ENCODE results near the gene PRRC2B.

DNA sequence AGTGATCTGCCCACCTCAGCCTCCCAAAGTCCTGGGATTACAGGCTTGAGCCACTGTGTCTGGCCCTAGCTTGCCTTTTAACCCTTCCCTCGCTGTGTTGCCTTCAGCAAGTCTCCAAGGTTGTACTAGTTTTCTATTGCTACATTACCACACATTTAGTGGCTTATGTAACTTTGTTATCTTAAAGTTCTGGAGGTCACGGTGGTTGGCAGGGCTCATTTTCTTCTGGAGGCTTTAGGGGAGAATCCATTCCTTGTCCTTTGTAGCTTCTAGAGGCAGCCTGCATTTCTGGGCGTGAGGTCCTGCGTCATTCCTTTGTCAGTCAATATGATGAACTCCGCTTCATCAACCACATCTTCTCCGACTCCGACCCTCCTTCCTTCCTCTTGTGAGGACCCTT lies 2.9 kb upstream of the PRRC2B start:
- TF ChIP-seq, protein P1, sequence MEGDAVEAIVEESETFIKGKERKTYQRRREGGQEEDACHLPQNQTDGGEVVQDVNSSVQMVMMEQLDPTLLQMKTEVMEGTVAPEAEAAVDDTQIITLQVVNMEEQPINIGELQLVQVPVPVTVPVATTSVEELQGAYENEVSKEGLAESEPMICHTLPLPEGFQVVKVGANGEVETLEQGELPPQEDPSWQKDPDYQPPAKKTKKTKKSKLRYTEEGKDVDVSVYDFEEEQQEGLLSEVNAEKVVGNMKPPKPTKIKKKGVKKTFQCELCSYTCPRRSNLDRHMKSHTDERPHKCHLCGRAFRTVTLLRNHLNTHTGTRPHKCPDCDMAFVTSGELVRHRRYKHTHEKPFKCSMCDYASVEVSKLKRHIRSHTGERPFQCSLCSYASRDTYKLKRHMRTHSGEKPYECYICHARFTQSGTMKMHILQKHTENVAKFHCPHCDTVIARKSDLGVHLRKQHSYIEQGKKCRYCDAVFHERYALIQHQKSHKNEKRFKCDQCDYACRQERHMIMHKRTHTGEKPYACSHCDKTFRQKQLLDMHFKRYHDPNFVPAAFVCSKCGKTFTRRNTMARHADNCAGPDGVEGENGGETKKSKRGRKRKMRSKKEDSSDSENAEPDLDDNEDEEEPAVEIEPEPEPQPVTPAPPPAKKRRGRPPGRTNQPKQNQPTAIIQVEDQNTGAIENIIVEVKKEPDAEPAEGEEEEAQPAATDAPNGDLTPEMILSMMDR (IDR thresholded peaks at IDR 0.05) = no peak
- no peak for TF ChIP-seq POLR2A (IDR thresholded peaks at IDR 0.05)
